IPS-15b (cell line): ENCODE measurements around the gene MAP3K13.

Source experiments
- H3K27me3 ChIP-seq: one replicate; pipeline ENCODE4 v1.6.1; 2013; ENCODE audit warnings: low read length; ENCODE audit not compliant: control insufficient read depth, insufficient read depth
- H3K36me3 ChIP-seq: one replicate; pipeline ENCODE4 v1.6.1; 2013; ENCODE audit warnings: low read length; ENCODE audit not compliant: control insufficient read depth, insufficient read depth
- H3K4me1 ChIP-seq: one replicate; pipeline ENCODE4 v1.6.1; 2013; ENCODE audit warnings: mild to moderate bottlenecking, low read length; ENCODE audit not compliant: control insufficient read depth, insufficient read depth
- H3K4me3 ChIP-seq: one replicate; pipeline ENCODE4 v1.5.1; 2013; ENCODE audit warnings: low read depth, low read length
- H3K9ac ChIP-seq: one replicate; pipeline ENCODE4 v1.6.1; 2013; ENCODE audit warnings: low read depth, mild to moderate bottlenecking, low read length
- H3K9me3 ChIP-seq: one replicate; pipeline ENCODE4 v1.6.1; 2013; ENCODE audit warnings: mild to moderate bottlenecking, low read length; ENCODE audit not compliant: control insufficient read depth, insufficient read depth

MAP3K13 gene

DNA sequence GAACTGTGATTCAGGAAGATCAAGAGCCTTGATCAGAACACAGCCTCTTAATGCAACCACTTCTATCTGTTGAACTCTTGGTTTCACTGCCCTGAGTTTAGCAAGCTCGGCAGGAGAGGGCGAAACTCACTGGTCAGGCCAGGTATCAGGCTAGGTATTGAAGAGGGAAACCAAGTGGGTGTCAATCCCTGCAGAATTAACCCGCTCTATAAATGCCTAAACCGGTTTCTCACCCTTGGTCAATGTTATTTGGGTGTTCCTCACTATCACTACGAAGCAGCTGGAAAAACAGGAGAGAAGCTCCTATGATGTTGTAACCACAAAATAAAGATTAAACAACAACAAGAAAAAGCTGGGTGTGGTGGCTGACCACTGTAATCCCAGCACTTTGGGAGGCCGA, 165.6 kb downstream of the MAP3K13 start:
- no peaks in the 10 kb centered on the region for H3K9me3 ChIP-seq
- H3K4me1 ChIP-seq, result no peaks in the 10 kb centered on the region
- H3K9ac ChIP-seq, result no peak overlapping the region
- no peak overlapping the region for H3K4me3 ChIP-seq
- no peaks in the 10 kb centered on the region for H3K27me3 ChIP-seq
- H3K36me3 ChIP-seq, result no peaks in the 10 kb centered on the region

GRCh38 chr3:185530856-185531255, 167.9 kb downstream of the MAP3K13 start:
- Histone ChIP-seq H3K27me3 (no peaks in the 10 kb centered on the region), H3K9me3 (no peaks in the 10 kb centered on the region), H3K4me3 (no peak overlapping the region), H3K4me1 (no peaks in the 10 kb centered on the region), H3K36me3 (no peaks in the 10 kb centered on the region), H3K9ac (no peak overlapping the region)

DNA sequence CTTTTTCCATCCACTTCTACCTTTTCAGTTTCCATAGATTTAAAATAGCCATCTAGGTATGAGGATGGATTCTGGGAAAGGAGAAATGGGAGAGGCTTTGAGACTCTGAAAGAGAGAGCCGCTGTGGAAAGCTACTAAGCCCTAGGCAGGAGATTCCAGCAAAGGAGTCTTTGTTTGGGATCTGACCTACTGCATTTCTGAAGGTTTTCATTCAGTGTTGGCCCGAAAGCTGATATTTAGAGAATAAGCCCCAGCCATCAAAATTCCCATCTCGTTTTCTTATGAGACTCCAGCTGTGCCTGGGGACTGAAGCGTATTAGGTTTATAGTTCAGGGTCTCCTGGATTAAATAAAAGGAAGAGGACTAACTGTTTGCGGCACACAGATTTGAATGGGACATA, 170.0 kb downstream of the MAP3K13 start:
- H3K9ac ChIP-seq, result no peak overlapping the region
- no peaks in the 10 kb centered on the region for H3K27me3 ChIP-seq
- H3K36me3 ChIP-seq, result no peaks in the 10 kb centered on the region
- H3K4me3 ChIP-seq, result no peak overlapping the region
- no peaks in the 10 kb centered on the region for H3K9me3 ChIP-seq
- H3K4me1 ChIP-seq, result no peaks in the 10 kb centered on the region

GRCh38 chr3:185534511-185534910, 171.6 kb downstream of the MAP3K13 start:
- H3K4me3 ChIP-seq, result no peak overlapping the region

GRCh38 chr3:185537369-185537970, 174.5 kb downstream of the MAP3K13 start:
- no peaks in the 10 kb centered on the region for H3K4me1 ChIP-seq
- no peaks in the 10 kb centered on the region for H3K36me3 ChIP-seq
- H3K4me3 ChIP-seq, result no peak overlapping the region
- H3K9me3 ChIP-seq, result no peaks in the 10 kb centered on the region
- H3K27me3 ChIP-seq, result no peaks in the 10 kb centered on the region
- H3K9ac ChIP-seq, result no peak overlapping the region

More at GRCh38 chr3:185534511-185534910, 171.6 kb downstream of the MAP3K13 start:
- Histone ChIP-seq H3K9ac (no peak overlapping the region), H3K9me3 (no peaks in the 10 kb centered on the region), H3K36me3 (no peaks in the 10 kb centered on the region), H3K4me1 (no peaks in the 10 kb centered on the region), H3K27me3 (no peaks in the 10 kb centered on the region)
